A673 (cell line): Measurements from ENCODE around the gene LNP1.

ENCODE experiments used
- CTCF ChIP-seq: fragments of 300-800, 200-600 bp; sonication (generic); conservative IDR thresholded peaks from 2 replicates; pipeline ENCODE4 v1.5.1; 2017; ENCODE audit warnings: low read depth, mild to moderate bottlenecking, antibody characterized with exemption, low read length, moderate library complexity, mixed read lengths
- EZH2 ChIP-seq: fragments of 200-600 bp; sonication (generic); IDR thresholded peaks from 2 replicates; pipeline ENCODE4 v1.6.1; 2017; ENCODE audit warnings: borderline replicate concordance, low read depth, mild to moderate bottlenecking, mixed read lengths, antibody characterized with exemption, low read length; ENCODE audit not compliant: poor library complexity, severe bottlenecking

GRCh38 chr3:100413613-100414012 is 12.3 kb downstream of the LNP1 start:
- TF ChIP-seq CTCF, result no peak
- no peak for TF ChIP-seq EZH2
